GM23338 (cell line): ENCODE data around the gene H2AZ2. TPM values are rescaled to one million over a fixed set of nuclear protein-coding genes. Genes with fewer than 3 reads are reported as not detected.

Source experiments
- ATAC-seq: fragments of 200-7000 bp; cut with Tn5 transposase; 3 replicates; pipeline ENCODE4 v1.9.1; 2020
- DNase-seq: peaks from one replicate; pipeline ENCODE4 v3.0.0-alpha.2; 2015; ENCODE audit warnings: low spot score
- H2AFZ ChIP-seq: fragments of 200-600 bp; sonication (generic); 2 replicates; pipeline ENCODE4 v1.8.0; 2016; ENCODE audit warnings: antibody characterized with exemption, mild to moderate bottlenecking, moderate library complexity
- H3F3A ChIP-seq: fragments of 200-600 bp; sonication (generic); replicated peaks from 2 replicates; pipeline ENCODE4 v1.8.0; 2017; ENCODE audit warnings: antibody characterized with exemption, mixed run types, low read depth
- H3K27ac ChIP-seq: fragments of 200-600 bp; sonication (generic); 2 replicates; pipeline ENCODE4 v1.6.1; 2016; ENCODE audit warnings: low read depth
- H3K27me3 ChIP-seq: fragments of 200-600 bp; sonication (generic); 2 replicates; pipeline ENCODE4 v1.8.0; 2016; ENCODE audit warnings: mild to moderate bottlenecking, mixed run types, moderate library complexity; ENCODE audit not compliant: insufficient read depth
- H3K36me3 ChIP-seq: fragments of 200-600 bp; sonication (generic); 2 replicates; pipeline ENCODE4 v1.8.0; 2016; ENCODE audit warnings: mild to moderate bottlenecking; ENCODE audit not compliant: insufficient read depth
- H3K4me1 ChIP-seq: fragments of 200-600 bp; sonication (generic); 2 replicates; pipeline ENCODE4 v1.8.0; 2016; ENCODE audit warnings: mild to moderate bottlenecking, moderate library complexity; ENCODE audit not compliant: insufficient read depth
- H3K4me2 ChIP-seq: fragments of 200-600 bp; sonication (generic); 2 replicates; pipeline ENCODE4 v1.7.1; 2017; ENCODE audit warnings: mixed run types
- H3K4me3 ChIP-seq: fragments of 200-600 bp; sonication (generic); 2 replicates; pipeline ENCODE4 v1.6.1; 2016; ENCODE audit warnings: mixed run types
- H3K79me2 ChIP-seq: fragments of 200-600 bp; sonication (generic); replicated peaks from 2 replicates; pipeline ENCODE4 v1.8.0; 2017; ENCODE audit warnings: mild to moderate bottlenecking; ENCODE audit not compliant: insufficient read depth
- H3K9me2 ChIP-seq: fragments of 200-600 bp; sonication (generic); 2 replicates; pipeline ENCODE4 v1.8.0; 2017; ENCODE audit not compliant: insufficient read depth
- H4K20me1 ChIP-seq: fragments of 200-600 bp; sonication (generic); replicated peaks from 2 replicates; pipeline ENCODE4 v1.8.0; 2017; ENCODE audit warnings: mild to moderate bottlenecking; ENCODE audit not compliant: insufficient read depth
- H3K27ac Mint-ChIP-seq: 2 replicates; pipeline ENCODE4 v1.8.0; 2020; ENCODE audit warnings: inconsistent platforms, mild to moderate bottlenecking, moderate library complexity, mixed read lengths
- H3K27me3 Mint-ChIP-seq: 3 replicates; pipeline ENCODE4 v1.8.0; 2022; ENCODE audit warnings: low read depth, mild to moderate bottlenecking, moderate library complexity, mixed read lengths, inconsistent platforms; ENCODE audit not compliant: insufficient read depth, poor library complexity
- H3K36me3 Mint-ChIP-seq: 3 replicates; pipeline ENCODE4 v1.8.0; 2021; ENCODE audit warnings: low read depth, mild to moderate bottlenecking, inconsistent platforms, moderate library complexity, mixed read lengths
- H3K4me1 Mint-ChIP-seq: 3 replicates; pipeline ENCODE4 v1.8.0; 2020; ENCODE audit warnings: mild to moderate bottlenecking, inconsistent platforms, mixed read lengths
- H3K4me3 Mint-ChIP-seq: 3 replicates; pipeline ENCODE4 v1.8.0; 2021; ENCODE audit warnings: moderate library complexity, mild to moderate bottlenecking, inconsistent platforms, mixed read lengths
- H3K9me3 Mint-ChIP-seq: 3 replicates; pipeline ENCODE4 v1.8.0; 2020; ENCODE audit warnings: moderate library complexity, mild to moderate bottlenecking, inconsistent platforms, mixed read lengths
- CREB1 ChIP-seq: fragments of 250-450 bp; sonication (Bioruptor Pico); IDR thresholded peaks from 2 replicates; pipeline ENCODE4 v1.5.0; 2020; ENCODE audit warnings: low read depth, mild to moderate bottlenecking, moderate library complexity
- CTCF ChIP-seq, 2 experiments: fragments of 200-600 bp in 1 of 2; sonication (generic) in 1 of 2; conservative IDR thresholded peaks; 2 replicates each; pipeline versions ENCODE4 v1.5.1 to v1.6.1; 2016 to 2017; ENCODE audit warnings: antibody characterized with exemption in 2 of 2, low read depth in 2 of 2, mild to moderate bottlenecking in 2 of 2, moderate library complexity in 1 of 2
- ETS1 ChIP-seq: IDR thresholded peaks from 2 replicates; pipeline ENCODE4 v1.6.1; 2016; ENCODE audit warnings: antibody characterized with exemption
- EZH2 ChIP-seq: fragments of 200-600 bp; sonication (generic); IDR thresholded peaks from one replicate; pipeline ENCODE4 v1.8.0; 2017; ENCODE audit warnings: antibody characterized with exemption, mild to moderate bottlenecking, low read depth; ENCODE audit not compliant: unreplicated experiment
- EZH2phosphoT487 ChIP-seq: fragments of 200-600 bp; sonication (generic); IDR thresholded peaks from one replicate; pipeline ENCODE4 v1.8.1; 2018; ENCODE audit warnings: antibody characterized with exemption; ENCODE audit not compliant: unreplicated experiment
- JUNB ChIP-seq: IDR thresholded peaks from one replicate; pipeline ENCODE4 v1.6.1; 2016; ENCODE audit warnings: antibody characterized with exemption; ENCODE audit not compliant: unreplicated experiment
- NANOG ChIP-seq: IDR thresholded peaks from 2 replicates; pipeline ENCODE4 v1.6.1; 2016; ENCODE audit warnings: antibody characterized with exemption, borderline replicate concordance
- POLR2AphosphoS5 ChIP-seq: IDR thresholded peaks from 2 replicates; pipeline ENCODE4 v1.6.1; 2016; ENCODE audit warnings: antibody characterized with exemption, low read depth
- STAT1 ChIP-seq: IDR thresholded peaks from one replicate; pipeline ENCODE4 v1.6.1; 2016; ENCODE audit warnings: antibody characterized with exemption; ENCODE audit not compliant: unreplicated experiment
- ZNF114 ChIP-seq: fragments of 250-450 bp; sonication (Bioruptor Pico); IDR thresholded peaks from 2 replicates; pipeline ENCODE4 v1.5.0; 2020; ENCODE audit warnings: mild to moderate bottlenecking, moderate library complexity
- ZNF331 ChIP-seq: fragments of 250-450 bp; sonication (Bioruptor Pico); IDR thresholded peaks from 2 replicates; pipeline ENCODE4 v1.5.0; 2020; ENCODE audit warnings: low read depth, mild to moderate bottlenecking, moderate library complexity
- ZNF462 ChIP-seq: fragments of 250-450 bp; sonication (Bioruptor Pico); IDR thresholded peaks from 2 replicates; pipeline ENCODE4 v1.5.0; 2020; ENCODE audit warnings: mild to moderate bottlenecking, moderate library complexity
- polyA plus RNA-seq: library from polyadenylated mRNA; unstranded; fragments of >200 nt; fragmentation: Nextera tagmentation; extraction: Ambion mirVana; gene quantifications from 2 replicates; pipeline ENCODE4 v1.2.1, GENCODE V29; 2016
- total RNA-seq: library from RNA; depleted of rRNA; stranded (reverse); fragments of >200 nt; shearing (Covaris generic); gene quantifications from 2 replicates; pipeline ENCODE4 v1.2.3, GENCODE V29; 2014
- TF ChIP-seq, protein P1 (sequence below): IDR thresholded peaks from one replicate; pipeline ENCODE4 v1.6.1; 2018; ENCODE audit warnings: antibody characterized with exemption; ENCODE audit not compliant: unreplicated experiment

Gene H2AZ2
- total and polyA plus RNA-seq, 2 experiments from 2014 or later = 215 to 390 TPM

DNA sequence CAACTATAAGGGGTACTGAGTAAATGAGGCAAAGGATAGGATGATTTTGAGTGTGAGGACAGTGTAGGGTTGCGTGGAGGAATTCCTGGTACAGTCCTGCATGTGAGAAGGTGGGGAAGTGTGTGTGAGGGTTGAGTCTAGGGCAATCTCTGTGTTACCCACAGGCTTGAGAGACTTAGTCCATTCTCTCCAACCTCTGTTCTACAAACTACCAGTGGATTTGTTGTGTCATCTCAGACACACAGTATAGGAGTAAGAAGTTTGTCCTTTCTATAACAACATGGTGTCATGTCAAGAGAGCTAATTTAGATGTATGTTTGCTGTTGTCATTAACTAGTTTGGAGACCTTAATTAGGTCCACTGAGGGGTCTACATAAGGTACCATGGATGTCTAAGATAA is 24.9 kb upstream of the H2AZ2 start:
- Histone ChIP-seq H3K36me3 (no peaks in the 10 kb centered on the region), H3K27me3 (no peaks in the 10 kb centered on the region), H3F3A (no peaks in the 10 kb centered on the region; the same call in 1 of the 2 replicates), H4K20me1 (no peaks in the 10 kb centered on the region), H3K79me2 (no peaks in the 10 kb centered on the region), H3K9me2 (no peaks in the 10 kb centered on the region), H3K4me1 (no peaks in the 10 kb centered on the region), H3K4me3 (no peak overlapping the region), H3K4me2 (no peak overlapping the region), H2AFZ (no peak overlapping the region), H3K27ac (no peak overlapping the region)
- H3K27me3 Mint-ChIP-seq = peaks cover 7% of the 10 kb centered on the region
- no peaks in the 10 kb centered on the region for H3K4me1 Mint-ChIP-seq
- ATAC-seq (no peak), DNase-seq (no peak)
- no peak overlapping the region for H3K4me3 Mint-ChIP-seq
- H3K36me3 Mint-ChIP-seq = peaks cover 10% of the 10 kb centered on the region; the same call in 1 of the 3 replicates
- peaks cover 31% of the 10 kb centered on the region for H3K9me3 Mint-ChIP-seq
- no peak overlapping the region for H3K27ac Mint-ChIP-seq
- no peak for TF ChIP-seq ZNF331 (CRISPR knock-in tag)
- TF ChIP-seq, protein P1, sequence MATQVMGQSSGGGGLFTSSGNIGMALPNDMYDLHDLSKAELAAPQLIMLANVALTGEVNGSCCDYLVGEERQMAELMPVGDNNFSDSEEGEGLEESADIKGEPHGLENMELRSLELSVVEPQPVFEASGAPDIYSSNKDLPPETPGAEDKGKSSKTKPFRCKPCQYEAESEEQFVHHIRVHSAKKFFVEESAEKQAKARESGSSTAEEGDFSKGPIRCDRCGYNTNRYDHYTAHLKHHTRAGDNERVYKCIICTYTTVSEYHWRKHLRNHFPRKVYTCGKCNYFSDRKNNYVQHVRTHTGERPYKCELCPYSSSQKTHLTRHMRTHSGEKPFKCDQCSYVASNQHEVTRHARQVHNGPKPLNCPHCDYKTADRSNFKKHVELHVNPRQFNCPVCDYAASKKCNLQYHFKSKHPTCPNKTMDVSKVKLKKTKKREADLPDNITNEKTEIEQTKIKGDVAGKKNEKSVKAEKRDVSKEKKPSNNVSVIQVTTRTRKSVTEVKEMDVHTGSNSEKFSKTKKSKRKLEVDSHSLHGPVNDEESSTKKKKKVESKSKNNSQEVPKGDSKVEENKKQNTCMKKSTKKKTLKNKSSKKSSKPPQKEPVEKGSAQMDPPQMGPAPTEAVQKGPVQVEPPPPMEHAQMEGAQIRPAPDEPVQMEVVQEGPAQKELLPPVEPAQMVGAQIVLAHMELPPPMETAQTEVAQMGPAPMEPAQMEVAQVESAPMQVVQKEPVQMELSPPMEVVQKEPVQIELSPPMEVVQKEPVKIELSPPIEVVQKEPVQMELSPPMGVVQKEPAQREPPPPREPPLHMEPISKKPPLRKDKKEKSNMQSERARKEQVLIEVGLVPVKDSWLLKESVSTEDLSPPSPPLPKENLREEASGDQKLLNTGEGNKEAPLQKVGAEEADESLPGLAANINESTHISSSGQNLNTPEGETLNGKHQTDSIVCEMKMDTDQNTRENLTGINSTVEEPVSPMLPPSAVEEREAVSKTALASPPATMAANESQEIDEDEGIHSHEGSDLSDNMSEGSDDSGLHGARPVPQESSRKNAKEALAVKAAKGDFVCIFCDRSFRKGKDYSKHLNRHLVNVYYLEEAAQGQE = no peak
- TF ChIP-seq CREB1 = no peak
- TF ChIP-seq CTCF (conservative IDR thresholded peaks at IDR 0.05; ENCODE audit: low read depth in 2 of 2) = no peak
- TF ChIP-seq STAT1 = no peak
- TF ChIP-seq ZNF462 (CRISPR knock-in tag) = no peak
- TF ChIP-seq EZH2phosphoT487 = no peak
- TF ChIP-seq JUNB = no peak
- no peak for TF ChIP-seq NANOG
- TF ChIP-seq POLR2AphosphoS5 = no peak
- TF ChIP-seq ZNF114 (CRISPR knock-in tag) = no peak
- TF ChIP-seq EZH2 = no peak
- TF ChIP-seq ETS1 = no peak
